Calu3 (cell line): Measurements from ENCODE around the gene PLA2G2F. TPM values are rescaled to one million over a fixed set of nuclear protein-coding genes. Genes with fewer than 3 reads are reported as not detected.
A peak's percentile ranks its signal among the peaks of the same experiment; 100 is the strongest.

Source experiments
- BruUV-seq: library from RNA; stranded (reverse); fragments of 400-500 nt; replicated peaks from 2 replicates; lab custom pipeline; 2021; lab: Mats Ljungman, UMichigan
- CTCF ChIA-PET: fragments of 300-600 bp; sonication (Branson Sonifier 250); formaldehyde crosslinking; loops from one replicate; lab custom pipeline; 2022; ENCODE audit warnings: antibody characterized with exemption; lab: Charles Lee
- DNase-seq: peaks from one replicate; pipeline ENCODE4 v3.0.0; 2022
- H3K27ac Mint-ChIP-seq: one replicate; pipeline ENCODE4 v1.8.0; 2022; ENCODE audit warnings: mixed read lengths; ENCODE audit not compliant: unreplicated experiment
- H3K27me3 Mint-ChIP-seq: one replicate; pipeline ENCODE4 v1.8.0; 2022; ENCODE audit warnings: mixed read lengths; ENCODE audit not compliant: unreplicated experiment
- H3K36me3 Mint-ChIP-seq: one replicate; pipeline ENCODE4 v1.8.0; 2022; ENCODE audit warnings: mild to moderate bottlenecking, moderate library complexity, mixed read lengths; ENCODE audit not compliant: insufficient read depth, unreplicated experiment
- H3K4me1 Mint-ChIP-seq: one replicate; pipeline ENCODE4 v1.8.0; 2022; ENCODE audit warnings: mild to moderate bottlenecking, low read depth, mixed read lengths; ENCODE audit not compliant: unreplicated experiment
- H3K4me3 Mint-ChIP-seq: one replicate; pipeline ENCODE4 v1.8.0; 2022; ENCODE audit warnings: mild to moderate bottlenecking, low read depth, moderate library complexity, mixed read lengths; ENCODE audit not compliant: unreplicated experiment
- H3K9me3 Mint-ChIP-seq: one replicate; pipeline ENCODE4 v1.8.0; 2022; ENCODE audit warnings: low read depth, mixed read lengths; ENCODE audit not compliant: unreplicated experiment
- intact Hi-C: fragments of 100-400 bp; cut with micrococcal nuclease; formaldehyde crosslinking; loops from one replicate; pipeline ENCODE4 v1.10.0; 2022; ENCODE audit not compliant: unreplicated experiment
- total RNA-seq: library from RNA; stranded (reverse); gene quantifications from 2 replicates; pipeline ENCODE4 v1.2.3, GENCODE V29; 2022
- TF ChIP-seq, protein P1 (sequence below): fragments of 200-600 bp; IDR thresholded peaks from one replicate; pipeline ENCODE4 v1.8.0; 2022; ENCODE audit warnings: antibody characterized with exemption; ENCODE audit not compliant: unreplicated experiment

Gene PLA2G2F
- total RNA-seq, 1 experiment from 2014 or later, result not detected

GRCh38 chr1:20099533-20099932 lies 39.6 kb upstream of the PLA2G2F start:
- Mint-ChIP-seq H3K4me1 (no peaks in the 10 kb centered on the region), H3K36me3 (no peaks in the 10 kb centered on the region), H3K9me3 (no peaks in the 10 kb centered on the region), H3K27me3 (no peaks in the 10 kb centered on the region), H3K27ac (no peak overlapping the region), H3K4me3 (no peak overlapping the region)
- intact Hi-C loops, result no loop called here
- no TSS peak for BruUV-seq
- TF ChIP-seq, protein P1, sequence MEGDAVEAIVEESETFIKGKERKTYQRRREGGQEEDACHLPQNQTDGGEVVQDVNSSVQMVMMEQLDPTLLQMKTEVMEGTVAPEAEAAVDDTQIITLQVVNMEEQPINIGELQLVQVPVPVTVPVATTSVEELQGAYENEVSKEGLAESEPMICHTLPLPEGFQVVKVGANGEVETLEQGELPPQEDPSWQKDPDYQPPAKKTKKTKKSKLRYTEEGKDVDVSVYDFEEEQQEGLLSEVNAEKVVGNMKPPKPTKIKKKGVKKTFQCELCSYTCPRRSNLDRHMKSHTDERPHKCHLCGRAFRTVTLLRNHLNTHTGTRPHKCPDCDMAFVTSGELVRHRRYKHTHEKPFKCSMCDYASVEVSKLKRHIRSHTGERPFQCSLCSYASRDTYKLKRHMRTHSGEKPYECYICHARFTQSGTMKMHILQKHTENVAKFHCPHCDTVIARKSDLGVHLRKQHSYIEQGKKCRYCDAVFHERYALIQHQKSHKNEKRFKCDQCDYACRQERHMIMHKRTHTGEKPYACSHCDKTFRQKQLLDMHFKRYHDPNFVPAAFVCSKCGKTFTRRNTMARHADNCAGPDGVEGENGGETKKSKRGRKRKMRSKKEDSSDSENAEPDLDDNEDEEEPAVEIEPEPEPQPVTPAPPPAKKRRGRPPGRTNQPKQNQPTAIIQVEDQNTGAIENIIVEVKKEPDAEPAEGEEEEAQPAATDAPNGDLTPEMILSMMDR, result no peak
- CTCF ChIA-PET, result no interaction called here
- no peak for DNase-seq

- DNase-seq, result peak; percentile 58
- no peaks in the 10 kb centered on the region for H3K36me3 Mint-ChIP-seq
- intact Hi-C loops, result loop anchor here (1.0 to 5.0 kb wide), 3 partner anchors 52 to 183 kb away; no protein-coding TSS in a partner anchor
- no peaks in the 10 kb centered on the region for H3K4me1 Mint-ChIP-seq
- no peaks in the 10 kb centered on the region for H3K9me3 Mint-ChIP-seq
- TF ChIP-seq, protein P1, result peak; percentile 45
- H3K4me3 Mint-ChIP-seq, result no peak overlapping the region
- BruUV-seq, result no TSS peak
- CTCF ChIA-PET, result interaction anchor here (2.0 kb wide), 1 partner anchor 52 kb away, joined by 16 read pairs; no protein-coding TSS in a partner anchor
- H3K27me3 Mint-ChIP-seq, result no peaks in the 10 kb centered on the region
- H3K27ac Mint-ChIP-seq, result no peak overlapping the region
These were observed 38.3 kb upstream of the PLA2G2F start for GRCh38 chr1:20100632-20101355.

DNA sequence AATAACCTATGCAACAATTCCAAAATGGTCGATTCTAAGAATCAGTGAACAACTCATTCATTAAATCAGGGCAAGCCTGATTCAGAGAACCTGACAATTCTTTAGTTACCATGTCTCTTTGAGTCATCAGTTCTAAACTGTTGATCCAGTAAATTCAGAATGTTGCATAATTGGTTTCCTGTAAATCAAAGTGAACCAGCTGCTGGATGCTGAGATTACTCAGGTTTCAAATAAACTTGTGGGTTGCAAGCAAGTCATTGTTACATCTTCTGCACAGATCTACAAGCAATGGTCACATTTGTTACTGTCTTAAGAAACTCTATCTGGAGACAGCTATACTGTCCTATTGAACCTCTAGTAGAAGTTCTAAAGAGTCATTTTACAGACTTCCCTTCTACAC lies 36.2 kb upstream of the PLA2G2F start:
- intact Hi-C loops, result loop anchor here (5.0 kb wide), 1 partner anchor 186 kb away; no protein-coding TSS in a partner anchor
- Mint-ChIP-seq H3K4me1 (no peaks in the 10 kb centered on the region), H3K27ac (no peak overlapping the region), H3K4me3 (no peak overlapping the region), H3K27me3 (no peaks in the 10 kb centered on the region), H3K36me3 (no peaks in the 10 kb centered on the region), H3K9me3 (no peaks in the 10 kb centered on the region)
- no TSS peak for BruUV-seq
- no peak for DNase-seq
- CTCF ChIA-PET, result interaction anchor here (2.0 kb wide), 1 partner anchor 50 kb away, joined by 16 read pairs; no protein-coding TSS in a partner anchor
- TF ChIP-seq, protein P1, result no peak

DNA sequence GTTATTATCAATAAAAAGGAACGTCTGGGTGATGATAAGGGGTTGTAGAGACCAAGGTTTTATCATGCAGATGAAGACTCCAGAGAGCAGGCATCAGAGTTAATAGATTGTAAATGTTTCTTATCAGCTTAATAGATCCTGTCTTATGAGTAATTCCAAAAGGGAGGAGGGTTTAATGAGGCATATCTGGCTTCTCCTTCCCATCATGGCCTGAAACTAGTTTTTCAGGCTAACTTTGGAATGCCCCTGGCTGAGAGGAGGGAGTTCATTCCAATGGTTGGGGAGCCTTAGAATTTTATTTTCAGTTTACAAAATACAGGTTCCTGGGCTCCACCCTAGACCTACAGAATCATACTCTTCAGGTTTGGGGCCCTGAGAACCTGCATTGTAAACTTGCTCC lies 33.3 kb upstream of the PLA2G2F start:
- Mint-ChIP-seq H3K4me3 (no peak overlapping the region), H3K9me3 (no peaks in the 10 kb centered on the region), H3K27me3 (no peaks in the 10 kb centered on the region), H3K4me1 (no peaks in the 10 kb centered on the region), H3K27ac (no peak overlapping the region), H3K36me3 (peaks cover 7% of the 10 kb centered on the region)
- BruUV-seq, result no TSS peak
- DNase-seq, result no peak
- CTCF ChIA-PET, result interaction anchor here (0.6 kb wide), 1 partner anchor 48 kb away, joined by 3 read pairs; no protein-coding TSS in a partner anchor
- intact Hi-C loops, result no loop called here
- TF ChIP-seq, protein P1, result no peak
